Measurements from ENCODE around the gene GNAZ. TPM values are rescaled to one million over a fixed set of nuclear protein-coding genes. Genes with fewer than 3 reads are reported as not detected.
"Not testable (repeated sequence)": the region's sequence is repeated elsewhere in the genome, so short reads cannot be mapped to it uniquely, and the experiment has no call there.

The GNAZ gene
- total RNA-seq, 1 experiment from 2014 or later, result 3.4 TPM

DNA sequence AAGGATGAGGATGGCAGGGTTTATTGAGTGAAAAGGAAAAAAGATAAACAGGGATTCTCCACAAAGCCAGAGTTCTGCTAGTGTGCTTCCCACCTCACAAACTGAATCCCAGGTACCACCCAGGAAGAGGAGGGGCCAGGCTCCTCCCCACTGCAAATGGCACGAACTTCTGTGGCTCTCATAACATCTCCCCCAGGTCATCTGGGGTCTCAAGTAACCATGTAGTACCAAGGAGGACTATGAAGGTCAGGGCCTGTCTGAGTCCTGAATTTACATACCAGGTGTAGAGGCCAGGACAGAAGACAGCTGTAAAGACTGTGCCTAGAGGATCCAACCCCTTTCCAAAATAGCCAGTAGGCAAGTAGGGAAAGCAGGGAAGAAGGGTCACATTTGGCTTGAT, 25.7 kb upstream of the GNAZ start:
- DNase-seq (ENCODE audit: low spot score), result no peak

DNA sequence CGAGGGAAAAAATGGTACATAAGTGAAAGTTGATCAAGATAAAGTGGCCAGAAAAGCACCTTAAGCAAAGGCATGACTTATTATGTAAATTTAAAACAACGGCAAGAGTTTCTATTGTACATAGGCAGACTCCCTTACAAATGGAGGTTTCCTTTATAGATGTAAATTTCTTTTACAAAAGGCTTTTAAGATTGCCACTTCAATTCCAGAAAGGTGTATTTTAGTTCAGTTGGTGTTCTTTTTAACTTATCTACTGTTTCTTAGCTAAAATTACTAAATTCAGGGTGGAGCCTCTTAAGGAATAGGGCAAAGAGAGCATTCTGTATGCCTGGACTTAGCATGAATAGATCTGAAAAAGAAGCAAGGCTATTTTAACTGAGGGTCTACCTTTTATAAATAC, 24.9 kb upstream of the GNAZ start:
- DNase-seq (ENCODE audit: low spot score), result no peak

DNA sequence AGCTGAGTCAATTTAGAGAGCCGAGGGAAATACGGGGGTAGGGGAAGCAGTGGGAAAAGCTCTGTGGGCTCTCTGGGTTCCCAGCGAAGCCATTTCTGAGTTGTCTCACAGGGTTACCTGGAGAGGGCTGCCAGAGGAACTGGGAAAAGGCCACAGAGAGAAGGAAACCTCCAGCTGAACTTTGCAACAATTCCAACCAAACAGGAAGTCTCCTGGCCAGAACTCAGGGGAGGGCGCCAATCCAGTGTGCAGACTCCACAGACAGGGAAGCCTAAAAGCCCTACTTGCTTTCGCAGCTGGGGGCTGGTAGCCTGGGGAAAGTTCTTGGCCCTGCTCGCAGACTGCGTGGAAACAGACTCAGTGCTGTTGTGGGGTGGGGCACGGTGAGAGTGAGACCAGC, 23.1 kb upstream of the GNAZ start:
- no peak for DNase-seq (ENCODE audit: low spot score)

DNA sequence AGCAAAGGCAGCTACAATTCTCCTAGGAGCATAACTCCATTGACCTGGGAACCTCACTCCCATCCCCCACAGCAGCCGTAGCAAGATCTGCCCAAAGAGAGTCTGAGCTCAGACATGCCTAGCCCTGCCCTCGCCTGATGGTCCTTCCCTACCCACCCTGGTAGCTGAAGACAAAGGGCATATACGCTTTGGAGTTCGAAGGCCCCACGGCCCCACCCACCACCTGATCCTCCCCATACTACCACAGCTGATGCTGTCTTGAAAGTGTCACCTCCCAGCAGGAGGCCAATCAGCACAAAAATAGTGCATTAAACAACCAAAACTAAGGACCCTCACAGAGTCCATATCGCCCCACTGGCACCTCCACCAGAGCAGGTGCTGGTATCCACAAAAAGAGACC, 22.6 kb upstream of the GNAZ start:
- no peak for DNase-seq (ENCODE audit: low spot score)

DNA sequence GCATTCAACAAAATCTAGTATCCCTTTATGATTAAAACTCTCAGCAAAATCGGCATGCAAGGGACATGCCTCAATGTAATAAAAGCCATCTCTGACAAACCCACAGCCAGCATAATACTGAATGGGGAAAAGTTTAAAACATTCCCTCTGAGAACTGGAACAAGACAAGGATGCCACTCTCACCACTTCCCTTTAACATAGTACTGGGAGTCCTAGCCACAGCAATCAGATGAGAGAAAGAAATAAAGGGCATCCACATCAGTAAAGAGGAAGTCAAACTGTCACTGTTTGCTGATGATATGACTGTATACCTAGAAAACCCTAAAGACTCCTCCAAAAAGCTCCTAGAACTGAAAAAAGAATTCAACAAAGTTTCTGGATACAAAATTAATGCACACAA, 19.8 kb upstream of the GNAZ start:
- not testable (repeated sequence) for DNase-seq (ENCODE audit: low spot score)

DNA sequence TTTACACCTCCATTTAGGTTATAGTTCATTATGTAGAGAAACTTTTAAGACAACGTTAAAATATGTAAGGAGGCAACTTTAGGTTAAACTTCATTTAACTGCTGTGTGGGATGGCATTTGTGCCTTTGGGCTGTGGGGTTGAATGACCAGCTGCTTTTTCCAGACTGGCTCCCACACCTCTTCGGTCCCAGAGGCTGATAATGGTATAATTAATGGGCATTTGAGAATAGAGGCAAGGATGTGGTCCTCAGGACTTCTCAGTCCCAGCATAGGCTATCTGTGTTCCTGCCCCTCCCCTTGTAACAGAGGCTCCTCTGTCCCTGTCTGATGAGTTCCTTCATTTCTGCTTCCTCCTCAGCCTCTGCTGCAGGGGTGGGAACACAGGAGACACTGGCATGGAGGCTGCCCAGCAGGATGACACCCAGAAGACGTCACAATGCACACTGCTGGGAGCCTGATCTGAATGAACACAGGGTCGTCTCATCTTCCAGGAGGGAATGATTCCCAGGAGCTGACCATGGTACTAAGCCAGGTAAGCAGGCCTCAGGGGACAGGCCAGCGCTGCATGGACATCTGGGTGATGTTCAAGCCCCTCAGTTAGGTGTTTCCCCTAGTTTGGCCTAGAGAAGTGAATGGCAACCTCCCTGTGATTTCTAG, 17.1 kb upstream of the GNAZ start:
- DNase-seq (ENCODE audit: low spot score), result no peak

DNA sequence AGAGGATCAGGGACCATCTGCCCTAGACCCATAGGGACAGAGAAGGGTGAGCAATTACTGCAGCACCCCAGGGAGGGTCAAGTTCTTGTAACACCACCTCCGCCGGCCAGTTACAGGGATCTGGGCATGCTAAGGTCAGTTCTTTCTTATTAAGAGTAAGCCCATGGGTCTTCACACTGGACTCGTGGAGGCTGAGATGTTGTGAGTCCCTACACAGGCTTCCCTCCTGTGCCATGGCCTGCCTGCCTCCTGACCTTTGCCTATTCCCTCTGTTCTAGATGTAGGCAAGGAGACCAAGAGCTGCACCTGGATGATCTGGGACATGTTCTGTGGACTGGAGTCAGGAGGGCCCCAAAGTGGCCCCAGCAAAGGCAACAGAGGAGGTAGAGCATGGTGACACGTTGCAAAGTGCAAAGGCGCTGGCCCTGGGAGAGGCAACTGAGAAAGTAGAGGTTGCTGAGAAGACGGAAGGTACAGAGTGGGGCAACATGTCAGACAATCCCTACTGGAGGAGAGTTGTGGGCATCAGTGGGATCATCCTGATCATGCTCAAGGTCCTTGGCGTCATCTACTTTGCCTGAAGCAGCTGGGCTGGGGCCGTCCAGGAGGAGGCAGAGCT, 16.3 kb upstream of the GNAZ start:
- DNase-seq (ENCODE audit: low spot score), result no peak

DNA sequence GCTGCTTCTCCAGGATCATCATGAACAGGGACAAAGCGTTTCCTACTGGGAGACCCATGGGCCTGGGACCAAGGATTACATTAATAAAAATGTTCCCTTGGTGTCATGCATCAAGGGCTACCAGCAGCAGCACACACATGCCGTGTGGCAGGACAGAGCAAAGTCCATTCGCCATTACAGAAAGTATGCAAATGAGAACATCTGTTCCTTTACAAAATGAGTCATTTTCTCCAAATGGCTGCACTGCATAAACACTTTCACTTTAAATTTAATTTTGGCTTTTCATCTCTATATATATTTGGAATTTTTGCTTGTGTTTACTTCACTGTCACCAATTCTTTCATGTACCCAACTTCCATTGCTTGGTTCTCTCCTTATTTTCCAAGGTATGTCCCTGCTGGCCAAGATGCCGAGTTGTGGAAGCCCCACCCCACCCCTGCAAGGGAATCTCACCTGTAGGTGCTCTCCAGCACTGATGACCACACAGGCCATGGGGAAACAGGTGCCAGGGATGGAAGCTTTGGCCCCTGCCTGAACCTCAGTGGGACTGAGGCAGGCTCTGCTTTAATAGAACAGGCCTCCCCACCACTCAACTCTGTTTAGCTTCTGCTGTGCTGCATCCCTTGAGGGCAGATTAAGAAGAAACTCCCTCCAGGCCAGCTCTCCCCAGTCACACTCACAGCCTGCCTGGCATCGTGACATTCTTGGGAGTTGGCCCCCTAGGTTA, 15.6 kb upstream of the GNAZ start:
- no peak for DNase-seq (ENCODE audit: low spot score)

DNA sequence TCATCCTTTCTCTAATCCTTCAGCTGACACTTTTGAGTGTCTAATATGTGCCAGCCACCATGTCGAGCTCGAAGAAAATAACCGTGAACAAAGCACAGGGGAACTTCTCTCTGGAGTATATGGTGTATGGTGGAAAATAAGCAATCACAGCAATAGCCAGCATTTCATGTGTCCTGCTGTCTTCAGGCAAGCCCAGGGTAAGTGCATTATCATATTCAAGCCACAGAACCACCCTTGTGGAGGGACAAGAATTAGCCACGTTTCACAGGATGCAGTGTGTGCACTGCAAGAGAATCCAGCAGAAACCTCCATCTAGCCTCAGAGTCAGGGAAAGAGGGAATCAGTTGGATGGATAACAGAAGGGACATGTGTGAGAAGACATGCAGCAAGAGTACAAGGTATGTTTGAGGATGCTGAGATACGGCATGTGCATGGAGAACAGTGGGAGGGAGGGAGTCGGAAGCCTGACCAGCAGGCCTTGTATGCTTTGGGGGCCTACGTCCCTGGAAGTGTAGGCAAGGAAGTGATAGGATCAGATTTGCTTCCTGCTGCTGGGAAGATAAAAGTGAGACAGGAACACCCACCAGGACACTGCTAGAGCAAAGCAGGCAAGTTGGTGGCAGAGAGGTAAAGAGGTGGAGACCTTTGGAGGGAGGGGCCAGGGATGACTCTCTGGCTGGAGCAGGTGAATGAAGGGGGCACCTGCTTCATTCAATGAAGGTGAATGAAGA, 14.7 kb upstream of the GNAZ start:
- no peak for DNase-seq (ENCODE audit: low spot score)

DNA sequence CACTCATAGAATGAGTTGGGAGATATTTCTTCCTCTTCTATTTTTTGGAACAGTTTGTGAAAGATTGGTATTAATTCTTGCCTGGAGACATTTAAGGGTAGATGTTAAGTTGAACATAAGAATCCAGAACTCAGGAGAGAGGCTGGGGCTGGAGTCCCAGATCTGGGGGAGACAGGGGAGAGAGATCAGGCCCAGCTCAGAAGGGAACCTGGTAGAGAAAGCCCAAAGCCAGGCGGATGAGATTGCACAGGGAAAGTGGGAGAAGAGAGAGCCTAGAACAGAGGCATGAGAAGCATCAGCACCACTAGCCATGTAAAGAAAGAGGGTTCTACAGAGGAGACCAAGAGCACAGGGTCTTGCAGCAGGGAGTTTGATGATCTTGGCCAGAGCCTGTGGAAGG, 13.0 kb upstream of the GNAZ start:
- DNase-seq (ENCODE audit: low spot score), result no peak

DNA sequence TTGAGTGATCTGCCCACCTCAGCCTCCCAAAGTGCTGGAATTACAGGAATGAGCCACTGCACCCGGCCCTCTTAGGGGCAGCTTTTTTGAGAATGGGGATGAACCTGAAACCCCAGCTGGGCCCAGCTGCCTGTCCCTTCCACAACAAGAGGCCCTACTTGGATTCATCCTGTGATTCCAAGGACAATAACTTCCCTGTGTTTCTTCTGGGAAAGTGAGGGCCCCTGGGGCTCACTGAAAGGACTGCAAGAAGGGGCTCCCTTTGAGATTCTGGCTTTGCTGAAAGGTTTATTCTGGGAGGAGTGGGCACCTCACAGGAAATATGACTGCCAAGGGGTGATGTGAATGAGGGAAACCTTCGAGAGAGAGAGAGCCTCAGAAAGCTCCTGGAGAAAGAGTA, 12.3 kb upstream of the GNAZ start:
- DNase-seq (ENCODE audit: low spot score), result no peak

DNA sequence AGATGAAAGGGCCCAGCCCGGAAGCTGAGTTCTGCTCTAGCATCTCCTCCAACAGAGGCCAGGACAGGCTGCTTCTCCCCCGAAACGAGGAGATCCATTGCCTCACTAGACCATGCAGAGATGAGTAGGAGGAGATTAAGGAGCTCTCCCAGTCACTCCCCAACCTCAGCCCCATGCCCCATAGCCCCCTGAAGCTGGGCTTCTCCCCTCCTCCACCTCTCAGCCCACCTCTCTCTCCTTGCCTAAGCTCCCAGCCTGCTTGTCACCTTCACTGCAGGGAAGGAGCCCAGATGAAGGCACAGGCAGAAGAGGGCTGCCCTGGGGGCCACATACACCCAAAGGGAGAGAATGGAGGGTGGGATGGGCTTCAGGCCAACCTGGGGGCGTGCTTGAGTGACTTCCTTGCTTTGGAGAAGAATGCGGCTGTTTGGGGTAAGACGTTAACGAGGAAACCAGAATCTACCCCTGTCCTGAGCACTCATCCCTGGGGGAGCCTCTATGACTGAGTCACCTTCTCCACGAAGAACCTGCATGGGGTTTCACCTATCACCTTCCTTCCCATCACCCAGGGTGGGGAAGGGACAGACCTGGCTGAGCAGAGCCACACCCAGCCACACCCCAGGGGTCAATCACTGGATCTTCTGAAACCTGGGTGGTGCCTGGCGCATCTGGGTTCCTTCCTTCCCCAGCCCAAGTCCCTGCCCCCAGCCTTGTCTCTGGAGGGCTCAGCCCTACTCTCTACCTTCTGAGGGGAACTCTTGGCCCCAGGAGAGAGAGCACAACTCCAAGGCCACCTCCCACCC, 11.6 kb upstream of the GNAZ start:
- DNase-seq (ENCODE audit: low spot score), result no peak

DNA sequence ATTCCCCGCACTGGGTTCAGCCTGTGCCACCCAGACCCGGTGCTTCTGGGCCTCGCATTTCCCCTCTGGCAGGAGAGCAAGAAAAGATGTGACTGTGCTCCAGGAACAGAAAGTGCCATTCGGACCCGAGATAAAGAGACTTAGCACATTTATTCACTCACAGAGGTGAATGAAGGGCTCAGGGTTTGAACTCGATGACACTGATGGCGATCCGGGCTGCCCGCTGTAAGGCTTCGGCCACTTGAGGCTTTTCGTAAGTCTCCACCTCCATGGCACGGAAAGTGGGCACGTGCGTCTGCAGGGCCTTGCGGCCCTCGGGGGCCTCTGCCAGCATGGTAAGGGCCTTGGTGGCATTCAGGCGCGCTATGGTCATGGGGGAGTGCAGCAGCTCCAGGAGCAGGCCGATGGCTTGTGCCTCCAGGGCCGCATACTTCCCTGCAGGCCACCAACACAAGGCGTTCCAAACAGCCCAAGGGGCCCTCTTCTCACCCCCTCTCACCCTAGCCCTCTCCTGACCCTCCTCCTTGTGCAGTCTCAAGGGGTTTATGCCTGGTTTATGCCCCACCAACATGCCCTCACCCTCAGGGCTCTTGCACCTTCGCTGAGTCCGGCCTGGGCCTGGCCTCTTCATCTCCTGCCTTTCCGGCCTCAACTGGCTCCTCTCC, 10.9 kb upstream of the GNAZ start:
- DNase-seq (ENCODE audit: low spot score), result no peak

DNA sequence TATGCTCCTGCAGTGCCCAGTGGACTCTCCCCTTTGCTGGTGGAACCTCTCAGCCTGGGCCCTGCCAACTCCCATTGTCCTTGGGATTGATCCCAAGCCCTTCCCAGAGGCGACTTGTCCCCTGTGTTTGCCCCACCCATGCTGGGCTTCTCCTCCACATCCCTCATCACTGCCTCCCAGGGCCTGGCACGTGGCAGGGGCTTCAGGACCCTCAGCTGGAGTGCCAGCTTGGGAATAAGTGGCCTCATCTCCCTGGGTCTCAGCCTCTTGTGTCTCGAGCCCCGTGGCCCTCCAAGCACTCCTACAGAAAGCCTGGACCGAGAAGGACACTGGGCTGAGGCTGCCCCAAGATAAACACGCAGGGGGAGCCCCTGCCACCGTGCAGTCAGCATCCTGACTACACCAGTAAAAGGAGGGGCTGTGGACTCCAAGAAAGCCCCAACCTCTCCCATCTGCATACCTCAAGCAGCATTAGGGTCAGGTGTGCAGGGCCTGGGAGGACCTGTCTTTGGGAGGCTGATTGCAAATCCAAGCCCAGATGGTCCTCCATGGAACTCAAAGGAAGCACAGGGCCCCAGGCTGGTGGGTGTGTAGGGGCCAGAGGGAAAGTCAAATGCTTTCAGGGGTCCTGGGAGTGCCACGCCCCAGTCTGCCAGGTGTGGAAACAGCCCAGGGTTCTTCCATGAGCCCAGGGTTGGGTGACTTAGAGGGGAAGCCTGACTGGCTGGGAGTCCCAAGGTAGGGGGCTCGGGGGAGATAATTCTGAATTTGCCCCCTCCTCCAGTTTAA, 9.5 kb upstream of the GNAZ start:
- no peak for DNase-seq (ENCODE audit: low spot score)

DNA sequence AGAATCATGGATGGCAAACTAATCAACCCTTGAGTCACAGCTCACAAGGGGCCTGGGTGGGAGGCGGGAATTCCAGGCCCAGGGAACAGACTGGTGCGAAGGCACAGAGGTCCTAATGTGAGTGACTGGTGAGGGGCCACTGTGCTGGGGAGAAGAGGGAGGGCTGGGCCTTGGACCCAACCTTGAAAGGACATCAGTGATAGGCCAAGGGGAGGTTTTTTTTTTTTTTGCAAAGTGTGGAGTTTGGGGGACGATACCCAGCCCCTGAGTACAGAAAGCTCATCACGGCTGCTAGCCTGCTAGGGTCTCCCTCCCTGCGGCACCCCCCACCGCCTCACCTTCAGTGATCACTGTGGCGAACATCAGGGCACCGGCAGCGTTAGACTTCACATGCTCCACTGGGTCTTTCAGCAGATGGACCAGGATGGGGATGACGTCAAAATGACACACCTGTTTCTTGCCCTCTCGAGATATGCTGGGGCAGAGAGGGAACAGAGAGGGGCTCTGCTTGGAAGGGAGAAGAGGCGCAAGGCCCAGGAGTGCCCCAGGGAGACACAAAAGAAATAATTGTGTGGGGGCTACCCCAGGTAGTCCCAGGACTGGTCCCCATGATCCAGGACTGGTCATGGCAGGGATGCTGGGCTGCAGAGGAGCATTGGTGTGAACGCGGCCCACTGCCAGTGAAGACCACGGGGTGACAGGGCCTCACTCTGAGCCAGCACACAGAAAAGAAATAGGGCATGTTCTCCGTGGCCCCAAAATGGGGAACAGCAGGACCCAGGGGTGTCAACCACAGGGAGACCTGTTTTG, 8.6 kb upstream of the GNAZ start:
- no peak for DNase-seq (ENCODE audit: low spot score)

DNA sequence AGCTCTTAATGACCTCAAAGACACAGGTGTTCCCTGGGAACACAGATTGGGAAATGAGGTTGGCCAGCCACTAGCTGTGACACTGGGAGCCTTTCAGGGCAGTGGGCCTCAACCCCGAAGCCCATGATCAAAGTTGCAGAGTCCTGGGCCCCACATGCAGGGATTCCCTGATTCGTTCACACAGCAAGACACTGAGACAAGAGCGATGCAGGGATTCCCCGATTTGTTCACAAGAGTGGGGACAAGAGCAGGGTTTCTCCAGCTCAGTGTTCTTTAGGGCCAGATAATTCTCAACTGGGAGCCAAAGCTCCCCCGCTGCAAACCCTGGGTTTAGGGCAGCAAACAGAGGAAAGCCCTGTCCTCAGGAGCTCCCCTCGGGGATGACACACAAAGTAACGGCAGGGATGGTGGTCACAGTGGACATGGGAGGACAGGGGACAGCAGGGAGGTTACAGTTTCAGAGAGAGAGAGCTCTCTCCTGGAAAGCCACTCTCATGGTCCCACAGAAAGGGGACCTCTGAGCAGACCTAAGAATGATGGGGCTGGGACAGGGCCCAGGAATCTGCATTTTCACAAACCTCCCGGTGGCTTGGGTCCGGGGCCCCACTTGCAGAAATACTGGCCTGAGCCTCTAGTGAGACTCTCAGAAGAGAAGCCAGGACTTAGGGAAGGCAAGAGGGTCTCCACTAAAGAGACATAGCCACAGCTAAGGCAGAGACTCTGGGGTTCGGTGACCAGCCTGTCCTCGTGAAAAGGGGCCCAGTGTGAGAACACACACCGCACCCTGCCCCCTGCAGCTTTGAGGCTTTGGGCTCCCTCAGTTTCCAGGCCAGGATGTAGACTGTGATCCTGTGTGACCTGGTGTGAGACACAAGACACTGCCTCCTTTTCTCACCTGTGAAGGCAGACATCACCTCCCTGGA, 7.4 kb upstream of the GNAZ start:
- DNase-seq (ENCODE audit: low spot score), result no peak

DNA sequence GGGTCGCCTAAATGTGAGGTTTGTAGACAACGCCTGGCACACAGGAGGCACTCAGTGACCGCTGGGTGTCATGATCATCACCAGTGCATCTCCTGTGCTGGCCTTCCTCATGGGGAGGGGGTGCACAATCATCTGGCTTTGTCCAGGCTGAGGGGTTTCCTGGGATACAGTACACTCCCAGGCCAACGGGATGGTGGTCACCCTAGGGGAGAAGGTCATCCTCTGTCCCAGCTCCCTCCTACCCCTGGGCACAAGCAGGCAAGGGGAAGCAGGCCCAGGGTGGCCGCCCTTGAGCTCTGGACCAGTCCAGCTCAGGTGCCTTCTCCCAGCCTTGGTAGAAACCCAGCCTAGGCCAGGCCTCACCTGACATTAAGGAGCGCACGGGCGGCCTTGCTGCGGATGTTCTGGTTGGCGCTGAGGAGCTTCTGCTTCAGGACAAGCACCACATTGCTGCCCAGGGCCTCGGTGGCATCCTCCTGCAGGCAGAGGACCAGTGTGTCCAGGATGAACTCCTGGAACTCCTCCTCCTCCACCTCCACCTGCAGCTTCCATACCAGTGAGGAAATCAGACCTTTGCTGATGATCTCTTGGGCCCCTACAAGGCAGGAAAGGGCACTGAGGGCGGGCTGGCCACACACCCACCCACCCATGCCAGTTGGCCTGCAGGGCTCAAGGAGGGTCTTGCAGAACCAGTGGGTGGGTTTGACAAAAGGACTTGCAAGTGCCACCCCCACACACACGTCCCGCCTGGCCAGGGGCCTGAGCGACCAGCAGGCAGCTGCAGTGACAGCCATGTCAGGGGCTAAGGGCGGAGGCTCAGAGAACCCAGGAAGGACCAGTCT, 6.6 kb upstream of the GNAZ start:
- DNase-seq (ENCODE audit: low spot score), result no peak
